HG02943 (cell line): ENCODE results near the gene EIF4G3.
"Not testable (repeated sequence)": the region's sequence is repeated elsewhere in the genome, so short reads cannot be mapped to it uniquely, and the experiment has no call there.

Source experiments
- ATAC-seq: cut with Tn5 transposase; IDR thresholded peaks from one replicate; pipeline ENCODE4 v1.9.1; 2021; ENCODE audit warnings: mild to moderate bottlenecking, low read depth, moderate library complexity; ENCODE audit not compliant: unreplicated experiment

Gene EIF4G3

GRCh38 chr1:20899154-20899972 lies 277.3 kb downstream of the EIF4G3 start:
- ATAC-seq = no peak

- ATAC-seq = no peak
Observed at GRCh38 chr1:20896826-20897225, 279.9 kb downstream of the EIF4G3 start.

GRCh38 chr1:20893931-20894330 lies 282.8 kb downstream of the EIF4G3 start:
- no peak for ATAC-seq

- no peak for ATAC-seq
Observed at GRCh38 chr1:20891091-20891490, 285.6 kb downstream of the EIF4G3 start.

GRCh38 chr1:20887246-20887645 lies 289.5 kb downstream of the EIF4G3 start:
- ATAC-seq = no peak

GRCh38 chr1:20885121-20885520 lies 291.6 kb downstream of the EIF4G3 start:
- ATAC-seq = no peak

GRCh38 chr1:20884513-20884912 lies 292.2 kb downstream of the EIF4G3 start:
- no peak for ATAC-seq

GRCh38 chr1:20883766-20884165 lies 292.9 kb downstream of the EIF4G3 start:
- ATAC-seq = no peak

GRCh38 chr1:20882837-20883236 lies 293.9 kb downstream of the EIF4G3 start:
- no peak for ATAC-seq

- ATAC-seq = no peak
Observed at GRCh38 chr1:20878799-20879198, 297.9 kb downstream of the EIF4G3 start.

- no peak for ATAC-seq
Observed at GRCh38 chr1:20875198-20875973, 301.3 kb downstream of the EIF4G3 start.

- no peak for ATAC-seq
Observed at GRCh38 chr1:20873311-20873710, 303.4 kb downstream of the EIF4G3 start.

- no peak for ATAC-seq
Observed at GRCh38 chr1:20871419-20871818, 305.3 kb downstream of the EIF4G3 start.

GRCh38 chr1:20870718-20871117 lies 306.0 kb downstream of the EIF4G3 start:
- no peak for ATAC-seq

GRCh38 chr1:20868263-20868662 lies 308.4 kb downstream of the EIF4G3 start:
- ATAC-seq = no peak

GRCh38 chr1:20867847-20868246 lies 308.9 kb downstream of the EIF4G3 start:
- ATAC-seq = no peak

GRCh38 chr1:20867062-20867461 lies 309.6 kb downstream of the EIF4G3 start:
- ATAC-seq = no peak

GRCh38 chr1:20865001-20865400 lies 311.7 kb downstream of the EIF4G3 start:
- ATAC-seq = no peak

GRCh38 chr1:20854529-20854928 lies 322.2 kb downstream of the EIF4G3 start:
- ATAC-seq = no peak

- not testable (repeated sequence) for ATAC-seq
Observed at GRCh38 chr1:20851791-20852190, 324.9 kb downstream of the EIF4G3 start.

- ATAC-seq = no peak
Observed at GRCh38 chr1:20850021-20850420, 326.7 kb downstream of the EIF4G3 start.

- ATAC-seq = no peak
Observed at GRCh38 chr1:20849100-20849499, 327.6 kb downstream of the EIF4G3 start.
